ENCODE results near the gene E2F6. TPM values are rescaled to one million over a fixed set of nuclear protein-coding genes. Genes with fewer than 3 reads are reported as not detected.

E2F6 gene
- total and polyA plus RNA-seq, 2 of the 4 experiments (the other 2 are of a cell fraction), result 8.2 to 10.9 TPM

GRCh38 chr2:11421863-11422490 is 44.0 kb downstream of the E2F6 start:
- H2BK15ac ChIP-seq (ENCODE audit: low read depth, low read length), result no peak overlapping the region
- H3K9me3 ChIP-seq (ENCODE audit: control insufficient read depth, insufficient read depth, low read length), result peaks cover 4% of the 10 kb centered on the region
- no peaks in the 10 kb centered on the region for H3K79me1 ChIP-seq (ENCODE audit: low read depth in 1 of 2, low read length in 2 of 2)
- DNase-seq, result no peak
- no peak overlapping the region for H3K9ac ChIP-seq (ENCODE audit: low read depth, low read length)
- H3K56ac ChIP-seq (ENCODE audit: extremely low read depth, insufficient read depth, low read length), result no peak overlapping the region
- in situ Hi-C loops (cut with MboI; ENCODE audit: low sequenced_read_pairs), result no loop called here
- no peak overlapping the region for H3K4ac ChIP-seq (ENCODE audit: low read depth, low read length)
- no CpG with 5 or more reads among the region's 7 CpGs for WGBS, 2 experiments (ENCODE audit: extremely low coverage in 2 of 2, insufficient read length in 1 of 2)
- no peak overlapping the region for H3K27ac ChIP-seq (ENCODE audit: insufficient read depth, low read length)
- no peak overlapping the region for H3K14ac ChIP-seq (replicated peaks; ENCODE audit: low read depth, low read length)
- H3K27me3 ChIP-seq (ENCODE audit: control insufficient read depth, insufficient read depth, low read length), result no peaks in the 10 kb centered on the region
- H3K4me1 ChIP-seq (ENCODE audit: control insufficient read depth, insufficient read depth, low read length), result no peaks in the 10 kb centered on the region
- H2AK9ac ChIP-seq (replicated peaks; ENCODE audit: low read depth, low read length, poor library complexity), result no peak overlapping the region
- POLR2A ChIA-PET (ENCODE audit: unreplicated experiment), result no interaction called here
- TF ChIP-seq MXI1 (IDR thresholded peaks at IDR 0.05; ENCODE audit: borderline replicate concordance, low read depth, low read length), result no peak
- no peak for TF ChIP-seq RAD21 (IDR thresholded peaks at IDR 0.05; ENCODE audit: low read length)
- TF ChIP-seq NFE2L2 (IDR thresholded peaks at IDR 0.05; ENCODE audit: low read depth, low read length), result no peak
- TF ChIP-seq ELK1 (IDR thresholded peaks at IDR 0.05; ENCODE audit: borderline replicate concordance, low read depth, low read length), result no peak
- TF ChIP-seq RCOR1 (IDR thresholded peaks at IDR 0.05; ENCODE audit: insufficient replicate concordance, low read length), result no peak
- TF ChIP-seq CEBPB (IDR thresholded peaks at IDR 0.05; ENCODE audit: low read depth, low read length), result no peak
- TF ChIP-seq RFX5 (IDR thresholded peaks at IDR 0.05; ENCODE audit: low read depth, low read length), result no peak
- TF ChIP-seq CHD1 (IDR thresholded peaks at IDR 0.05; ENCODE audit: low read depth, low read length), result no peak
- no peak for TF ChIP-seq POLR2A (IDR thresholded peaks at IDR 0.05; ENCODE audit: low read depth, low read length)
- no peak for TF ChIP-seq FOS (IDR thresholded peaks at IDR 0.05; ENCODE audit: low read depth, low read length)
- TF ChIP-seq USF2 (IDR thresholded peaks at IDR 0.05; ENCODE audit: low read depth, low read length), result no peak
- no peak for TF ChIP-seq MAZ (IDR thresholded peaks at IDR 0.05; ENCODE audit: borderline replicate concordance, low read depth, low read length)
- TF ChIP-seq CTCF (conservative IDR thresholded peaks at IDR 0.05; ENCODE audit: low read depth, low read length), result no peak
- no peak for TF ChIP-seq BHLHE40 (IDR thresholded peaks at IDR 0.05; ENCODE audit: low read depth, low read length)
- no peak for TF ChIP-seq MAFK (IDR thresholded peaks at IDR 0.05; ENCODE audit: low read depth, low read length)
- H3K18ac ChIP-seq (ENCODE audit: low read depth, low read length), result no peak overlapping the region
- dilution Hi-C loops (cut with HindIII; ENCODE audit: low sequenced_read_pairs, unreplicated experiment), result no loop called here
- intact Hi-C loops (cut with micrococcal nuclease), result no loop called here
- H4K91ac ChIP-seq (ENCODE audit: insufficient read depth, low read depth, low read length), result no peak overlapping the region
- CTCF ChIA-PET, result no interaction called here
- H4K20me1 ChIP-seq (ENCODE audit: insufficient read depth, low read length), result no peaks in the 10 kb centered on the region
- no peak overlapping the region for H2BK20ac ChIP-seq (ENCODE audit: low read depth, low read length)
- H3K23ac ChIP-seq (ENCODE audit: low read depth, low read length), result no peak overlapping the region
- no TSS peak for BruUV-seq (replicated peaks)
- no peak overlapping the region for H2BK5ac ChIP-seq (ENCODE audit: low read depth, low read length, poor library complexity, severe bottlenecking)
- no peak overlapping the region for H4K5ac ChIP-seq (ENCODE audit: low read depth, low read length)
- no peaks in the 10 kb centered on the region for H3K9me1 ChIP-seq (ENCODE audit: insufficient read depth, low read length)
- no peak overlapping the region for H3K4me3 ChIP-seq (ENCODE audit: insufficient read depth, low read depth, low read length)
- H3K36me3 ChIP-seq (ENCODE audit: control insufficient read depth, insufficient read depth, low read length), result no peaks in the 10 kb centered on the region
- ATAC-seq (ENCODE audit: low read depth), result no peak
- no peak overlapping the region for H2BK120ac ChIP-seq (ENCODE audit: low read depth, low read length)
- H2AK5ac ChIP-seq (ENCODE audit: low read depth, low read length), result no peak overlapping the region
- no peak overlapping the region for H2AFZ ChIP-seq (replicated peaks; ENCODE audit: low read length, poor library complexity)
- H4K8ac ChIP-seq (ENCODE audit: low read depth in 2 of 2, low read length in 2 of 2), result no peak overlapping the region
- no peak overlapping the region for H3K4me2 ChIP-seq (ENCODE audit: low read depth, low read length)
